Stimulated activated CD8-positive, alpha-beta memory T cell treated with anti-CD3 and anti-CD28 coated beads, Interleukin-15, amount 100 ng/mL, for 48 hours (primary cell): ENCODE measurements around the gene ARL8A.
"Not testable (repeated sequence)": the region's sequence is repeated elsewhere in the genome, so short reads cannot be mapped to it uniquely, and the experiment has no call there.

Experiments
- DNase-seq, 2 donors: peaks; one replicate each; pipeline ENCODE4 v3.0.0-alpha.2; 2020; ENCODE audit warnings: low read depth in 2 of 2

Gene ARL8A

DNA sequence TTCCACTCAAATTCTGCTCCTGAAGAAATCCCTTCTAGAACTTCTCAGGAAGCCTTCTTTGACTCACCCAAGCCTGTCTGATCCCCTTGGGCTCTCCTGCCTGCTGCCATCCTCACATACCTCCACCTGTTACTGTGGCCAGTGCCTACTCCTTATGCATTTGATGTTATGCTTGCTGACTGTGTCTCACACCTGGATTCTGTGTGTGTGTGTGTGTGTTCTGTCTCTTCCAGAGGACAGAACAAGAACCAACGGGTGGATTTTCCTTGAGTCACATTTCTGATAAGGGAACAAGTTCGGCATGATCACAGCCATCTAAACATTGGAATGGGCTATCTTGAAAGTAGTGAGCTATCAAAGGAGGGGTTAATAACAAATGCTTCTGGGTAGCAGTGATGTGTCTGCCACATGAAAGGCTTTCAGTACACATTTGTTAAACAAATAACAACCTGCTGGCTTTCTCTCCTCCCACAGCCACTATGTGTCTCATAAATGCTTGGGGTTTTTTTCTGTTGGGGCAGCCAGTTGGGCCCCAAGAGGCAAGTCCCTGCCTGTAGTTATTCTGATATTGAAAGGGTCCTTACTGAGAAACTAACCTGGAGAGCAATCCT, 30.7 kb downstream of the ARL8A start:
- no peak for DNase-seq

- DNase-seq, result no peak
Measured at GRCh38 chr1:202112859-202113689, 31.5 kb downstream of the ARL8A start.

GRCh38 chr1:202111589-202111988, 32.9 kb downstream of the ARL8A start:
- not testable (repeated sequence) for DNase-seq

GRCh38 chr1:202110977-202111376, 33.6 kb downstream of the ARL8A start:
- no peak for DNase-seq

GRCh38 chr1:202107801-202108731, 36.5 kb downstream of the ARL8A start:
- no peak for DNase-seq

DNA sequence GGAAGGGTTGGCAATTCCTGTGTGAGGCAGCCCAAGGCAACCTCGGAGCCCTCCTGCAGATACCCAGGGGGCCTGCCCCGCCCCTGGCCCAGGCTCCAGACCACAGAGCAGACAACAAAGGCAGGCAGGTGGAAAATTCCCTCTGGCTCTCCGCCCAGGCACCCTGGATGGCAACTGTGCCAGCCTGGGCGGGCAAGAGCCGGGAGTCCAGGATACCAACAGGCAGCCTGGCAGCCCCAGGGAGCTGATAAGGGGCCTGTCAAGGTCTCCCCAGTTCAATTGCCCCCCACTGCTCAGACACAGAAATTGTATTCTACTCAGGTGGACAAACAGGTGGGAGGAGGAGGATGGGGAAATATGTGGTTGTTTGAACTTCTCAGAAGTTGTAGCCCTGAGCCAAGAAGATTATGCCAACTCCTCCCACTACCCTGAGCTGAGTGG, 37.2 kb downstream of the ARL8A start:
- no peak for DNase-seq

DNA sequence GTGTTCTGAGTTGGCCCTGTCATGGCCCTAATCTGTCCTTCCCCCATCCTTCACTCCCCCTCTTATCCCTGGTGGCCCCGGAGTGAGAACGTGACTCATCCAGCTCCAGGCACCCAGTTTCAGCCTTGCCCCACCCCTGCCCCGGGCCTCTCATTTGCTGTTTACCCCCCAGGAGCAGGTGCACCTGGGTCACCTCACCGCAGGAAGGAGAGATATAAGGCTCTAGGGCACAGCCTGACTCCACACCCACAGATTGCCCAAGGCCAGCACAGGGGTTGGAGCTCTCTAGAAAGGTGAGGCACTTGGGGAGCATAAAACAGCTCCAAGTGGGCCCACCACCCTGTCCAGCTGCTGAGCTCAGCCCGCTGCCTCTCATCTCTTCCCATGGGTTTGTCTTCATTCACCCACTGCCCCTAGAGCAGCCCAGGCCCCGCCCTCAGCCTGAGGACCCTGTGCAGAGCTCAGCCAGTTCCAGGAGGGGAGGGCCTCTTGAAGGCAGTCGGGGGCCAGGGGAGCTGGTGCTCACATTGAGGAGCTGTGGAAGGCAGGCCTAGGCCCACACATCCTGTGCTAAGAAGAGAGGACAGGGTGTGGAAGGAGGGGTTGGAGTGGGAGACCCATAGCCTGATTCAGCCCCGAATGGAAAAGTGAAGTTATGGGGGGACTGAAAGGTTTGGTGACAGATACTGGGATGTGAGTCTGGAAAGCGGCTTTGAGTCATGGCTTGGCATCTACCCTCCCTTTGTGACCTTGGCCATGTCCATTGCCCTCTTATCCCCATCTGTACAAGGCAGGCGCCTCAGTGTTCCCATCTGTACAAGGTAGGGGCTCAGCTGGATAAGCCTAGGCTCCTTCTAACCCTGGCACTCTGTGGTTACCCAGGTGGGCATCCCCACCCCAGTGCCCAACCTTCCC, 37.9 kb downstream of the ARL8A start:
- no peak for DNase-seq

- DNase-seq, result no peak
Measured at GRCh38 chr1:202105571-202106339, 38.8 kb downstream of the ARL8A start.

GRCh38 chr1:202104073-202104472, 40.5 kb downstream of the ARL8A start:
- DNase-seq, result no peak

DNA sequence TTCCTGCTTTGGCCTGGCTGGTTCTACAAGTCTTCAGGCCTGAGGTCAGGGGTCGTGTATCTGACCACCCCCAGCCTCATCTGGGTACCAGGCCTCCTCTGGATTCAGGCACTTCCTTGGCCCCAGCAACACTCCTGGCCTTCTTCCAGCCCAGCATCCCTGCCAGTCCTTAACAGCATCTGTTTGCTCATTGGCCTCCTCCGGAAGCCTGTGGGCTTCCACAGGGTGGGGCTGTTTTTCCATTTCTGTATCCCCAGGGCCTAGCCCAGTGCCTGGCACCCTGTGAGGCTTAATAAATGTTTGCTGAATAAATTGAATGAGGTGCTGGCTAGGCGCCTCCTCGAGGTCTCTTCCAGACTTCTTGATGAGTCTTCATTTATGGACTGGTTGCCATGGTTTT, 43.4 kb downstream of the ARL8A start:
- DNase-seq, result no peak

GRCh38 chr1:202093858-202094257, 50.7 kb downstream of the ARL8A start:
- no peak for DNase-seq

DNA sequence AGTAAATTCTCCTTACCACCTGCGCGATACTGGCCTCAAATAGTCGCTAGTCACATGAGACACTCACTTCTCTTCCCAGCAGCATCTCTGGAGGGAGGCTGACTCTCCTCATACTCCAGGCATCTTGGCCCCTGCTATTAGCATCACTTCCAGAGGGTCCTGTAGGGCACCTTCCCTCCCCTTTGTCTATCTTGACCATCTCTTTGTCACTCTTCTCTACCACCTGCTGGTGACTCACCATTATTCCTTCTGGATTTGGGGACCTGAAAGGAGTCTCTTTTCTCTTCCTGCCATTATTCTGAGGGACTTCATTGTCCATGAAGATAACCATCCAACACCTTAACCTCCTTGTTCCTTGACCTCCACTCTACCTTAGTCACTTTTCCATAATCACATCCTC, 53.5 kb downstream of the ARL8A start:
- DNase-seq, result no peak

DNA sequence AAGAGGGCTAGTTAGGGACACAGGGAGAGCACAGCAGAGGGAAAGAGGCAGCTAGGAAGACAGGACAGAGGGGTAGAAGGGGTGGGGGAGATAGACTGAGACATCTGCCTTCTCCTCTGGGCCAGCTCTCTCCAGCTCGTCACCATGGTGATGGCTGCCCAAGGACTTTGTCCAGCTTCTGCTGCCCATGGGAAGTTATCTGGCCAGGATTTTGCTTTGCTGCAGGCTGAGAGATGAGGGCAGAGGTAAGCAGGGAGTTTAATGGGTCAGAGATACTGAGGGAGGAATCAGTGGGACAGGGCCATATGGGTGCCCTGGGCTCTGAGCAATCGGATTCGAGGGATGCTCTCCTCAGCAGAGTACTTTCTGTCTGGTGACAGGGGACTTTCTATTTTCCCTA, 56.3 kb downstream of the ARL8A start:
- DNase-seq, result no peak

- DNase-seq, result no peak
Measured at GRCh38 chr1:202086579-202087350, 57.8 kb downstream of the ARL8A start.

- no peak for DNase-seq
Measured at GRCh38 chr1:202085682-202086373, 58.7 kb downstream of the ARL8A start.

- DNase-seq, result no peak
Measured at GRCh38 chr1:202084791-202085681, 59.5 kb downstream of the ARL8A start.
